Vagina (tissue), 2 donors: Measurements from ENCODE around the gene PNLIPRP3.

Source experiments
- CTCF ChIP-seq, 3 experiments: fragments of 450-650 bp in 2 of 3; fragments of 200-600 bp in 1 of 3; sonication (generic) in 1 of 3; IDR thresholded peaks; one replicate each; pipeline ENCODE4 v1.5.1; 2017 to 2019; ENCODE audit warnings: antibody characterized with exemption in 3 of 3, mild to moderate bottlenecking in 2 of 3, moderate library complexity in 2 of 3
- POLR2AphosphoS5 ChIP-seq, 2 donors: sonication (generic); formaldehyde crosslinking; IDR thresholded peaks; one replicate each; pipeline ENCODE4 v1.9.0; 2017; ENCODE audit warnings: antibody characterized with exemption in 2 of 2, mild to moderate bottlenecking in 2 of 2, low read depth in 1 of 2; ENCODE audit not compliant: insufficient read depth in 1 of 2

GRCh38 chr10:116465546-116465945 is 37.9 kb downstream of the PNLIPRP3 start:
- TF ChIP-seq CTCF (IDR thresholded peaks at IDR 0.05) (no peak), POLR2AphosphoS5 (IDR thresholded peaks at IDR 0.05; ENCODE audit: insufficient read depth in 1 of 2, low read depth in 1 of 2) (no peak)
